OCI-LY7 (cell line): ENCODE data around the gene NCK2.

Experiments
- CTCF ChIP-seq: fragments of 200-600 bp; sonication (generic); conservative IDR thresholded peaks from 2 replicates; pipeline ENCODE4 v1.5.1; 2014; ENCODE audit warnings: mild to moderate bottlenecking, antibody characterized with exemption, low read length, moderate library complexity, mixed read lengths
- EZH2phosphoT487 ChIP-seq: fragments of 200-600 bp; sonication (generic); IDR thresholded peaks from 2 replicates; pipeline ENCODE4 v1.6.1; 2018; ENCODE audit warnings: low read depth, borderline replicate concordance, mild to moderate bottlenecking, mixed run types, antibody characterized with exemption, low read length, moderate library complexity, mixed read lengths

- no peak for TF ChIP-seq CTCF
- no peak for TF ChIP-seq EZH2phosphoT487
Measured at GRCh38 chr2:105917226-105917625, 172.5 kb downstream of the NCK2 start.
